Ureter (tissue), 1 donor: ENCODE results near the gene ZNF563. TPM values are rescaled to one million over a fixed set of nuclear protein-coding genes. Genes with fewer than 3 reads are reported as not detected.
"Not testable (repeated sequence)": the region's sequence is repeated elsewhere in the genome, so short reads cannot be mapped to it uniquely, and the experiment has no call there.

Source experiments
- DNase-seq: peaks from one replicate; pipeline ENCODE4 v3.0.0-alpha.2; 2020; ENCODE audit warnings: low spot score
- total RNA-seq: library from RNA; stranded (reverse); gene quantifications from one replicate; pipeline ENCODE4 v1.2.4, GENCODE V29; 2023
- donor health status: DM: yes; HTN: yes; CAD: no.

The ZNF563 gene
- 7.1 TPM for total RNA-seq

- peak; percentile 99 for DNase-seq
Measured at GRCh38 chr19:12333162-12334159, at the start of gene ZNF563. Gene ZNF563 (minus strand): TSS chr19:12333633. CDS start chr19:12333482, 151 bp downstream.

DNA sequence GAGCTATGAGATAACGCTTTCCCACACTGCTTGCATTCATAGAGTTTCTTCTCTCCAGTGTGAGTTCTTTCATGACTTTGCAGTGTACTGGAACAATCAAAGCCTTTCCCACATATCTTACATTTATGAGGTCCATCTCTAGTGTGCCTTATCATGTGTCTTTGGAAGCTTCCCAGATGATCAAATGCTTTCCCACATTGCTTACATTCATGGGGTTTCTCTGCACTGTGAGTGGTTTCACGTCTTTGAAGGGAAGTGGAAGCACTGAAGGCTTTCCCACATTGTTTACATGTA, 47.0 kb upstream of the ZNF563 start:
- DNase-seq: no peak

DNA sequence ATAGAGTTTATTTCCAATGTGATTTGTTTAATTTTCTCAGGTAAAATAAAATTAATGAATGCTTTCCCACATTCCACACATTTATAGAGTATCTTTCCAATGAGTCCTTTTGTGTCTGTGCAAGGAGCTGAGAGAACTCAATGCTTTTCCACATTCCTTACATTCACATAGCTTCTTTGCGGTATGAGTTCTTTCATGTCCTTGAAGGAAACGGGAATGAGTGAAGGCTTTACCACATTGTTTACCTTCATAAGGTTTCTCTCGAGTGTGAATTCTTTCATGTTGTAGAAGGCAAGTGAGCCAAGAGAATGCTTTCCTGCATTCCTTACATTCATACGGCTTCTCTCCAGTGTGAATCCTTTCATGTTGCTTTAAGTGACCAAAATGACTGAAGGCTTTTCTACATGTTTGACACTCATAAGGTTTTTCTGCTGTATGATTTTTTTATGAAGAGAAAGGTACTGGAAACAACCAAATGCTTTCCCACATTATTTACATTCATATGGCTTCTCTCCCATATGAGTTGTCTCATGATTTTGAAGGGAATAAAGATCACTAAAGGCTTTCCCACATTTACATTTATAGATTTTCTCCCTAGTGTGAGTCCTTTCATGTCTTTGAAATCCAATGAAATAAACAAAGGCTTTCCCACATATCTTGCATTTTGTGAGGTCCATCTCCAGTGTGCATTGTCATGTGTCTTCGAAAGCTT, 46.5 kb upstream of the ZNF563 start:
- no peak for DNase-seq

DNA sequence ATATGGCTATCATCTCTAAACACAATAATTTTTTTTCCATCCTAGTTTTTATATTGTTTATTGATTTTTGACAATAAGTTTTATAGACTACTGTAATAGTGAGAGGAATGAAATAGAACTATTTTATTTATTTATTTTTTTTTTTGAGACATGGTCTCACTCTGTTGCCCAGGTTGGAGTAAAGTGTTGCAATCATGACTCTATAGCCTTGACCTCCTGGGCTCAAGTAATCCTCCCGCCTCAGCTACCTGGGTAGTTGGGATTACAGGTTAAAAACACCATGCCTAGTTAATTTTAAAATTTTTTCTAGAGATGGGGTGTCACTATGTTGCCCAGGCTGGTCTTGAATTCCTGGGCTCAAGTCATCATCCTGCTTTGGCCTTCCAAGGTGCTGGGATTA, 40.6 kb upstream of the ZNF563 start:
- DNase-seq: no peak

DNA sequence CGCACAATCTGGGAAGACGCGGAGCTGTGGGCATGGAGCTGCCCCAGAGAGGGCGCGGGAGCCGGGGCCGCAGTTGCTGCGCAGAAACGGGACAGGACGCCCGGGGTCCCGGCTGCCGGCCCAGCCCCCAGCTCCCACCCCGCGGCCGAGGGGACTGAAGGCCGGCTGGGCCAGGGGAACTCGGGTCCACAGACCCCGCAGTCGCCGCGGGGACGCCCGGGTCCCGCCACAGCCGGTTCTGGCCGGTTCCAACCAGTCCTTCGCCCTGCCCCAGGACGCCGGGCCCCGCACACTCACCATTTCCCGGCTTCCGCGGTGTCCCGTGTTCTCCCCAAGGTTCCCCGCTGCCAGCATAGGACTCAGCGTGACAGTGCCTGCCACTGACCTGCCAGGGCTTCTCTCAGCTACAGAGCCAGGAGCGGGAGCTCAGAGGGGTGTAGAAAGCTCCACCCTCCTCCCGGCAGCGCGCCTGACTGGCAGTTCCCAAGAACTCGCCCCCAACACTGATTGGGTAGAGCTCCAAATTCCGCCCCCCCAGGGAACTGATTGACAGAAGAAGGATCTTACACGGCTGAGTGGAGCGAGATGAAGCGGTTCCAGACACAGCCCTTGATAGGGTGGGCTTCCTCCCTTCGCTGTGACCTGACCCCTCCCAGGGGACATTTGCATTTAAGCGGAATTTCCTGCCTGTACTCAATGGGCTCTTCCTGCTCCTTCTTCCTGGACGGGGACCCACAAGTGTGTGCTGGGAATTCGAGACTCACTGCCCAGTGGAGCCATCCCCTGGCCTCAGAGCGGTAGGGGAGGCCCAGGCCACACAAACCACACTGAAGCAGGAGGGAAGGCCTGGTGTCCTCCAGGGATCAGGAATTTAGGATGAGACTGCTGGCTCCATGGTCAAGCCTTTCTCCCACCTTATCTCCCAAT, 32.1 kb upstream of the ZNF563 start, which contains the start of gene ZNF442:
Gene ZNF442 (minus strand): TSS at position 448 of the 927 bp plus-strand sequence. CDS start 2,052 bp downstream, outside the sequence.
- peak; percentile 97 for DNase-seq

- DNase-seq: peak; percentile 46
Measured at GRCh38 chr19:12364391-12365235, 31.2 kb upstream of the ZNF563 start.

GRCh38 chr19:12362236-12362635, 28.8 kb upstream of the ZNF563 start:
- not testable (repeated sequence) for DNase-seq

DNA sequence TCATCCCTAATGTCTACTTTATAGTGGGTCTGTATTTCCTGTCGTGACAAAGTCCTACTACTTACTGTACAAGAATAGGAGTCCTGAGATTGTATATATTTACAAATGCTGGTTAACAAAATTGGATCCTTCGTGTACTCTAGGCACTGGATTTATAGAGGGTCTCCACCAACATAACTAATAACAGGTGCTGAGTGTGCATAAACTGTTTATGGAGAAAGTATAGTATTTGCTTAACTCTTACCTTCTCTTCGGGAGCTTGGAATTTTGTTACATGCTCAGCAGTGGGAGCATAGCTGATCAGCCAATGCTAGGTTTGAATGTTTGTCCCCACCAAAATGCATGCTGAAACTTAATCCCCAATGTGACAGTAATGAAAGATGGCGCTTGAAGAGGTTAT, 19.9 kb upstream of the ZNF563 start:
- no peak for DNase-seq

GRCh38 chr19:12350890-12351197, 17.4 kb upstream of the ZNF563 start:
- DNase-seq: no peak

GRCh38 chr19:12350185-12350889, 16.9 kb upstream of the ZNF563 start:
- no peak for DNase-seq

DNA sequence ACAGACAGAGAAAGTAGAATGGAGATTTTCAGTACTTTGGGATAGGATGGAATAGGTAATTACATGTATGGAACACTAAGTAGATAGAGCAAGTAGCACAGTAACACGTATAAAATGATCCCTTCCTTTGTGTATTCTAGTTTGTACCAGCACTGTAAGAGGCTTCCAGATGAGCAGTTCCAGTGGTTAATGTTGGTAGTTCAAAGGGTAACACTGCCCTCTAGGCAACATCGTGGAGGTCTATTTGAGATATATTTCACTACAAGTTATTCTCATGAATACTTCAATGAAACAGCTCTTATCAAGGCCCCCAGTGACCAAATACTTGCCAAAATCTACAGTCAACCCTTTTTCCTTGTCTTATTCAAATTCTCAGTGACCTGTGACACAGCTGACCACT, 13.5 kb upstream of the ZNF563 start:
- no peak for DNase-seq

GRCh38 chr19:12345197-12345596, 11.8 kb upstream of the ZNF563 start:
- no peak for DNase-seq

DNA sequence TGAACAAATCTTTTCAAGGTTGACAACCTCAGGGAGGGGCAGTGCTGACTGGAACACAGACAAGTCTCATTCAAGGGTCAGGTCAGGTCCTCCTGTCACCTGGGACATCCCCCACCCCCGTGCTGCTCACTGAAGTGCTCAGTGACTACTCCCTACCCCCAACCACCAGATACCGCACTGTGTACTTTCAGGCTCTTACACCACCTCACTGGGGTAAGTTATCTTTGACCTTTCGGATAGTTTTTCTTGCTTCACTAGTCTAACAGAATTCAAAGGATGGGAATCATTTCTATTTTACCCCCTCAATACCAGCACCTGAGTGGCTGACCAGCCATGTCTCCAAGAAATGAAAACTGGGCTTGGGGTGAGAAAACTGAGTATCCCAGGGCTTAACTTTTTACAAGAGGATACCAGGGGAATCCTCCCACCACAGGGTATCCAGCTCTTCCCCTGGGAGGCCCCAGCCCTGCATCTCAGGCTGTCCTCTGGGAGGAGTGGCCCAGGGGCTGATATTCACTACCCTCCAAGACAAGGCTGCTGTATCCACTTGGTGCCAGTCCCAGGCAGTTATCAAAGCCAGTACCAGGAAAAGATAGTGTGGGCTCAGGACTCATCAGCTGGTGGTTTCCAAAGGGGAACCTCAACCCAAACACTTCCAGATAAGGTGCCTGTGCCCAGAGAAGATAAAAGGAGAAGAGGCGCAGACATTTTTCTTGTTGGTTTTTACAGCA, 2.1 kb downstream of the ZNF563 start:
- no peak for DNase-seq

DNA sequence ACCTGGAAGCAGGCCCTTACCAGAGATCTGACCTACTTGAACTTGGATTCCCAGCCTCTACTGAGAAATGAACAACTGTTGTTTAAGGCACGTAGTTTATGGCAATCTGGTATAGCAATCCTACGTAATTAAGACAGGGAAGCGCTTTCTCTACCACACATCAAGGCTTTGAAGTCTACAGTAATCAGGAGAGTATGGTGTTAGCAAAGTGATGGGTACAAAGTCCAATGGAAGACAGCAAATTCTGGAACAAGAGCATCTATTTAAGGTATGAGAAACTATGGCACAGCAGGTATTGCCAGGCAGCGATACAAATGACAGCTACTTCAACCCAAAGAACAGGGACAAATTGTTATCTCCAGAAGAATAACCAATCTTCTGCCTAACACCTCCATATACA, 3.1 kb downstream of the ZNF563 start:
- no peak for DNase-seq

DNA sequence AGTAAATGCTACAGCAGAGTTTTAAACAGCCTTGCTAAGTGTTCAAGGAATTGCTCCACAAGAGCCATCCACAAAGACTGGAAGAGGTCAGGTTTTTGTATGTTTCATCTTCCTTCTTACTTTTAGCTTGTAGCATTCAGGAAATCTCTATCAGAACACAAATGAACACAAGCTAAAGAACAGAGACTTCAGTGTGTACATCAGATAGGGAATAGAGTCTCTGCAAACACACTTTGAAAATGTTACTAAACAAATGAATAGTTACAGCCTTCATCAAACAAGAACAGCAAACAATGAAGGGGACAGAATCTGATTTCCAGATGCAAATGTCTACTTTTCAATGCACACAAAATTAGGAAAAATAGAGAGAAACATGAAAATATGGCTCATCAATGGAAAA, 7.7 kb downstream of the ZNF563 start:
- no peak for DNase-seq

GRCh38 chr19:12318782-12319413, 14.5 kb downstream of the ZNF563 start:
- DNase-seq: no peak

DNA sequence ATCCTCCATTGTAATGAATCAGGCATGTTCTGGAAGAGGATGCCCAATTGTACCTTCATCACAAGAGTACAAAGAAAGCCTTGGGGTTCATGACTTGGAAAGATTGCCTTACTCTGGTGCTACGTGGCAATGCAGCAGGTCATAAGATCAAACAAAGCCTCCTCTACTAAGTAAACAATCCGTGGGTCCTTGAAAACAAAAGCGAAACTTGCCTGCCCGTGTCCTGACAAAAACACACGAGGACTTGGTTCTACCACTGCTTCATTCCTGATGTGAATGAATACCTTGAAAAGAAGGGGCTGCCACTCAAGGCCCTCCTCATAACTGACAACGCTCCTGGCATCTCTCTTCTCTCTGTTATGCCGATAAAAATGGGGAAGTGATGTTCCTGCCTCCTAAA, 18.9 kb downstream of the ZNF563 start:
- no peak for DNase-seq

DNA sequence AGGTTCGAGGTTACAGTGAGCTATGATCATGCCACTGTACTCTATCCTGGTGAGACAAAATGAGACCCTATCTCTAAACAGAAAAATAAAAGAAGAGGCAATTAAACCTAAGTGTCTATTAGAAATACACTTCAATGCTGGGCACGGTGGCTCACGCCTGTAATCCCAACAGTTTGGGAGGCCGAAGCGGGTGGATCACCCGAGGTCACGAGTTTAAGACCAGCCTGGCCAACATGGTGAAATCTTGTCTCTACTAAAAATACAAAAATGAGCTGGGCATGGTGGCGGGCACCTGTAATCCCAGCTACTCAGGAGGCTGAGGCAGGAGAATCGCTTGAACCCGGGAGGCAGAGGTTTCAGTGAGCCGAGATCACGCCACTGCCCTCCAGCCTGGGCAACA, 24.5 kb downstream of the ZNF563 start:
- DNase-seq: not testable (repeated sequence)

DNA sequence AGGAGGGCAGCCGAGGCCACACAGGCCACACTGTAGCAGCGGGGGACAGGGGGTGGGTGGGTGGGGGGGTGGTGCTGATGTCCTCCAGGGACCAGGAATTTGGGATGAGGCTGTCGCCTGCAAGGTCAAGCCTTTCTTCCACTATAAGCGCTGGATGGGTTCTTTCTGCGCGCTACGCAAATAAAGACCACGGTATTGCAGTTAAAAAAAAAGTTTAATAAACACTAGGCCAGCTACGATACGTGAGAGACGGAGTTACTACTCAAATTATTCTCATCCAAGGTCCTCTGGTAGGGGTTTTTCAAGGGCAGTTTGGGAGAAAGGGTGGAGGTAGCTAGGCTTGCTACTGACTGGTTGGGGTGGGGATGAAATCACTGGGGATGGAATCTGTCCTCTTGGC, 38.2 kb downstream of the ZNF563 start:
- no peak for DNase-seq
